ENCODE data around the gene CLDN7. TPM values are rescaled to one million over a fixed set of nuclear protein-coding genes. Genes with fewer than 3 reads are reported as not detected.
A peak's percentile ranks its signal among the peaks of the same experiment; 100 is the strongest.

CLDN7 gene
- total RNA-seq, 4 donors from 2014 or later = 2.0 to 5.9 (median 2.4) TPM; not detected in 1

DNA sequence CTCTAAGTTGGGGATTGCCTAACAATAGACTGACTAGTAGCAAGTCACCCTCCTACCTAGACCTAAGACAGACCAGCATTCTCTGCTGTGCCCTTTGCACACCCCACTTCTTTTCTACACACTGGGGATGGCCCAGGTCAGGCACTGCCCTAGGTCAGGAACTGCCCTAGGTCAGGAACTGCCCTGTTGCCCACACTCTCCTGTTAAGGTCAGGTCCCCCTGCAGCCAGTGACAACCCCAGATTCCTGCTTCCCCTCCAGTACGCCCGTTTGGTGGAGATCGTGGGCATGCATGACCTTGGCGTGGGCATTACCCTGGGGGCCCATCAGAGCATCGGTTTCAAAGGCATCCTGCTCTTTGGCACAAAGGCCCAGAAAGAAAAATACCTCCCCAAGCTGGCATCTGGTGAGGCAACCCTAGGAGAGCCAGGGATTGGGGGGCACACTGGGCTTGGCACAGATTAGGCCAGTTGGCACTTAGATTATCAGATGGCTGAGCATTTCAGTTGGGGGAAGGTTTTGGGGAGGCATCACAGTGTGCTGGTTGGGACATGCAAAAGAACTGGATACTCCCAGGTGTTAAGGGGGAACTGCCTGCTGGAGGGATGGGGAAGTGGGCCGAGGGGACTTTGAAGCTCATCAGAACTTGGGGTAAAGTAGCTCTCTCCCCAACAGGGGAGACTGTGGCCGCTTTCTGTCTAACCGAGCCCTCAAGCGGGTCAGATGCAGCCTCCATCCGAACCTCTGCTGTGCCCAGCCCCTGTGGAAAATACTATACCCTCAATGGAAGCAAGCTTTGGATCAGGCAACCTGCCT is 40.8 kb downstream of the CLDN7 start:
- 54 to 55% methylated on average over 10 of the region's 10 CpGs for WGBS, 2 donors
- H3K27me3 ChIP-seq = no peaks in the 10 kb centered on the region
- no peak overlapping the region for H3K4me3 ChIP-seq
- TF ChIP-seq EP300 (IDR thresholded peaks at IDR 0.05) (no peak), POLR2A (IDR thresholded peaks at IDR 0.05) (no peak), CTCF (IDR thresholded peaks at IDR 0.05) (no peak)
- no peak for DNase-seq (ENCODE audit: low spot score in 2 of 2)
- no peaks in the 10 kb centered on the region for H3K9me3 ChIP-seq
- H3K4me1 ChIP-seq = peaks cover 0 to 51% (median 30%) of the 10 kb centered on the region in 4 donors
- H3K36me3 ChIP-seq = peaks cover 3 to 49% (median 9%) of the 10 kb centered on the region in 3 donors
- peak overlapping the region in 3 of 4 donors; percentile 95 to 98 (median 97) for H3K27ac ChIP-seq

DNA sequence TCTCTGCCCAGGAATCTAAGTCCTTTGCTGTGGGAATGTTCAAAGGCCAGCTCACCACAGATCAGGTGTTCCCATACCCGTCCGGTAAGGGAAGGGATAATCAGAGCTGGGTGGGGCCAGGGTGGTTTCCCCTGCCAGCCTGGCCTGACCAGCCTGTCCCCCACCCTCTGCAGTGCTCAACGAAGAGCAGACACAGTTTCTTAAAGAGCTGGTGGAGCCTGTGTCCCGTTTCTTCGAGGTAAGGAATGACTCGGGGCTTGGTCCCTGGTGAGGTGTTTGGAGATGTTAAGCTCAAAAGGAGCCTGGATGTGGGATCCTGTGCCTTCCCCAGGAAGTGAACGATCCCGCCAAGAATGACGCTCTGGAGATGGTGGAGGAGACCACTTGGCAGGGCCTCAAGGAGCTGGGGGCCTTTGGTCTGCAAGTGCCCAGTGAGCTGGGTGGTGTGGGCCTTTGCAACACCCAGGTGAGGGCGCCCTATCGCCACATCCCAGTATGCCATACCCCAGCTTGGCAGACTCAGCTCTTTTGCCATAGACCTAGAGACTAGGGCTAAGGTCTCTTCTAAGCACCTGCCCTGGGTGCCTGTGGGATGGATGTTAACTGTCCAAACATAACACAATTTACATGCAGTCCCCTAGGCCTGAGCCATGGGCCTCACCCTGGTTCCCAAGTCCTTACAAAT is 41.5 kb downstream of the CLDN7 start:
- no peaks in the 10 kb centered on the region for H3K9me3 ChIP-seq
- peak overlapping the region; percentile 81 to 98 (median 96) for H3K27ac ChIP-seq
- 21 to 33% methylated on average over 9 to 11 of the region's 11 CpGs for WGBS, 2 donors
- H3K36me3 ChIP-seq = peaks cover 3 to 42% (median 9%) of the 10 kb centered on the region in 3 donors
- TF ChIP-seq CTCF (IDR thresholded peaks at IDR 0.05) (peak in 4 of 5 experiments; percentile 15 to 30 (median 20)), POLR2A (IDR thresholded peaks at IDR 0.05) (no peak), EP300 (IDR thresholded peaks at IDR 0.05) (no peak)
- peaks cover 0 to 59% (median 34%) of the 10 kb centered on the region in 4 donors for H3K4me1 ChIP-seq
- DNase-seq (ENCODE audit: low spot score in 2 of 2) = no peak
- H3K4me3 ChIP-seq = peak overlapping the region; percentile 72 to 89 (median 84)
- H3K27me3 ChIP-seq = no peaks in the 10 kb centered on the region

GRCh38 chr17:7219812-7220592 is 42.3 kb downstream of the CLDN7 start, which contains the start of the genes ACADVL and DLG4:
Gene ACADVL, plus strand, starts transcription at chr17:7219938. Its CDS starts 47 bp downstream, at chr17:7219985.
Gene DLG4, minus strand, starts transcription at chr17:7219836.
- Histone ChIP-seq H3K9me3 (no peaks in the 10 kb centered on the region), H3K4me1 (peaks cover 0 to 66% (median 38%) of the 10 kb centered on the region in 4 donors), H3K36me3 (peaks cover 3 to 35% (median 9%) of the 10 kb centered on the region in 3 donors), H3K27me3 (no peaks in the 10 kb centered on the region), H3K27ac (peak within 1 kb of the TSS; percentile 81 to 98 (median 96)), H3K4me3 (peak within 1 kb of the TSS; percentile 72 to 89 (median 84))
- TF ChIP-seq EP300 (IDR thresholded peaks at IDR 0.05) (peak; percentile 59 to 73), POLR2A (IDR thresholded peaks at IDR 0.05) (peak; percentile 77 to 92), CTCF (IDR thresholded peaks at IDR 0.05) (peak in 1 of 5 experiments; percentile 29)
- peak; percentile 80 to 81 for DNase-seq (ENCODE audit: low spot score in 2 of 2)
- 0% methylated on average over 41 to 57 of the region's 63 CpGs for WGBS, 2 donors

DNA sequence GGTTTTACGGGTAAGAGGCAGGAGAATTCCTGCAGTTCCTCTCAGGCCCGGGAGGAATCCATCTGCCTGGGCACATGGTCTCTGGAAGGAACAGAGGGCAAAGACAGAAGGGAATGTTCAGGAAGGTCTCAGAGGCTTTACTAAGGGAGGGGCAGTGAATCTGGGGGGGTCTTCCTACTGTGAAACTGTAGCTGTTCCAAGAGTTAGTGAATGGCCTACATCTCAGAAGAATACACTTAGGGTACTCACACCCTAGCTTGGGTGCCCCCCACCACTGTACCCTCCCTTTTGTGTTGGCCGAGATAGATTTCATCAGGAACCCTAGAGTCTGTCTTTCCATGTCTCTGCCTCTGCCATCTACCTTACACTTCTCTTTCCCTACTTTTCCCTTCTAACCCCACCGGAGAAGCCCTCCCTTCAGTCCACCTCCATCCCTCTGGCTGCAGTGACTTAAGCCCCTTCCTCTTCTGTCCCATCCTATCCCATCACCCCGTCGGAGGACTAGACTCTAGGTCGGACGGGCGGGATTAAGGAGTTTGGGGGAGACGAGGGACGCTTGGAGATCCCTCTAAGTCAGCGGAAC is 43.0 kb downstream of the CLDN7 start:
- H3K27me3 ChIP-seq = no peaks in the 10 kb centered on the region
- 16 to 19% methylated on average over 12 of the region's 12 CpGs for WGBS, 2 donors
- peak overlapping the region; percentile 72 to 89 (median 84) for H3K4me3 ChIP-seq
- no peaks in the 10 kb centered on the region for H3K9me3 ChIP-seq
- DNase-seq (ENCODE audit: low spot score in 2 of 2) = no peak
- H3K36me3 ChIP-seq = peaks cover 3 to 28% (median 7%) of the 10 kb centered on the region in 3 donors
- TF ChIP-seq POLR2A (IDR thresholded peaks at IDR 0.05) (no peak), CTCF (IDR thresholded peaks at IDR 0.05) (no peak), EP300 (IDR thresholded peaks at IDR 0.05) (no peak)
- peaks cover 0 to 73% (median 40%) of the 10 kb centered on the region in 4 donors for H3K4me1 ChIP-seq
- H3K27ac ChIP-seq = peak overlapping the region; percentile 81 to 98 (median 96)

Data from tibial nerve (tissue), 4 donors.